ENCODE measurements around the gene MAPT.

DNA sequence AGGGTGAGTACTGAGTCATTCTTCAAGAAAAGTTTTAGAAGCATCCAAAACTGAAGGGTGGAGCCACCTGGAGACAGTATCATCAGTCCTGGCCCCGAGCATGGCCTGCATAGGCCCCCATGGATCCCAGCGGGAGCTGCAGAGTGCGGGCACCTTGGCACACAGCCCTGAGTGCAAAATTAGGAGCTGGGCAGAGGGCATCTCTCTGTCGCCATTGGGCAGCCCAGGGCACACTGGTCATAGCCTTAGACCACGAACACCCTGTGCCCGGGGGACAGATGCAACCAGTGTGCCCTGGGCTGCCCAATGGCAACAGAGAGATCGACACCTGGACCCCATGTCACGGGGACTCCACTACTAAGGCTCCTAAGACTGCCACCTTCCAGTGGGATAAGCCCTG, 14.6 kb downstream of the MAPT start:
- TF ChIP-seq, protein P1, sequence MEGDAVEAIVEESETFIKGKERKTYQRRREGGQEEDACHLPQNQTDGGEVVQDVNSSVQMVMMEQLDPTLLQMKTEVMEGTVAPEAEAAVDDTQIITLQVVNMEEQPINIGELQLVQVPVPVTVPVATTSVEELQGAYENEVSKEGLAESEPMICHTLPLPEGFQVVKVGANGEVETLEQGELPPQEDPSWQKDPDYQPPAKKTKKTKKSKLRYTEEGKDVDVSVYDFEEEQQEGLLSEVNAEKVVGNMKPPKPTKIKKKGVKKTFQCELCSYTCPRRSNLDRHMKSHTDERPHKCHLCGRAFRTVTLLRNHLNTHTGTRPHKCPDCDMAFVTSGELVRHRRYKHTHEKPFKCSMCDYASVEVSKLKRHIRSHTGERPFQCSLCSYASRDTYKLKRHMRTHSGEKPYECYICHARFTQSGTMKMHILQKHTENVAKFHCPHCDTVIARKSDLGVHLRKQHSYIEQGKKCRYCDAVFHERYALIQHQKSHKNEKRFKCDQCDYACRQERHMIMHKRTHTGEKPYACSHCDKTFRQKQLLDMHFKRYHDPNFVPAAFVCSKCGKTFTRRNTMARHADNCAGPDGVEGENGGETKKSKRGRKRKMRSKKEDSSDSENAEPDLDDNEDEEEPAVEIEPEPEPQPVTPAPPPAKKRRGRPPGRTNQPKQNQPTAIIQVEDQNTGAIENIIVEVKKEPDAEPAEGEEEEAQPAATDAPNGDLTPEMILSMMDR (IDR thresholded peaks at IDR 0.05): no peak
- TF ChIP-seq POLR2A (IDR thresholded peaks at IDR 0.05): no peak
